Astrocyte of the hippocampus (primary cell): ENCODE data around the gene OTOF.

Experiments used
- DNase-seq: peaks from one replicate; pipeline ENCODE4 v3.0.0; 2011; ENCODE audit warnings: low read depth, low spot score

The OTOF gene

DNA sequence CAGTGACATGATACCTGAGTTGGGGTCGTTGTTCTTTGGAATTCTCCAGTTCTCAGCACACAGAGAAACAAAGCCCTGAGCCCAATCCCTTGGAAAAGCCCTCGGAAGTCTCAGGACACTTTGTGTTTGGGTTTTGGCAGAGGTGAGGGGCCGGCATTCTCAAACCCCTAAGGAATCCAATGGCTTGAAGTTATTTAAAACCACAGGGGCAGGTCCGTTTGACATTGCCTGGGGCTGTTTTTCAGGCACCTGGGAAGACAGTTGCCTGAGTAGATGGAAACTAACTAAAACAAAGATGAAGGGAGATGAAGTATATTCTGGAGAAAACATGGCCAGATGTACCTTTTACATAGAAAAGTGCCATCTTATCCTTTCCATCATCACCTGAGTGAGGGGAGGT, 22.5 kb upstream of the OTOF start:
- no peak for DNase-seq

DNA sequence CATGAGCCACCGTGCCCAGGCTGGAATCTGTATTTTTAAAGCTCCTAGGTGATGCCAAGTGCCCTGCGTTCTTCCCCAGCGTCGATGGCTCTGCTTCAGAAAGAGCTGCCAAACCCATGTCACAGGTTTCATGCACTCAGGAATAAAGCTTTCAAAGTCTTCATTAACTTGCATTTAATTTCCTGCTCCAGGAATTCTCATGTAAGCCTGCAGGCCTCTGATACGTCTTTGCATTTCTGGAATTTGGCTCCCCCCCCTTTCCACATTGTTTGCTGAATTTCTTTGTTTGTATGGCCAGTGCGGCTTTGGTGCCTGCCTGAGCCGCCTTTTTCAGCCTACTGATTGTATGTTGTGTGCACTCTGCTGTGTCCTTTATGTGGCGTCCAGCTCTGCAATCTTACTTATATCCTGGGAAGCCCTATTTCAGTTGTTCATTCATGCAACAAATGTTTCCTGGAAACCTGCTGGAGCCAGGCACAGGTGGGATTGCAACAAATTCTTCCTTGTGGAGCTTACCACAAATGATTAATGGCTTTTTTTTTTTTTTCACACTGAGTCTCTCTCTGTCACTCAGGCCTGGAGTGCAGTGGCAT, 17.9 kb upstream of the OTOF start:
- DNase-seq, result peak; percentile 90

DNA sequence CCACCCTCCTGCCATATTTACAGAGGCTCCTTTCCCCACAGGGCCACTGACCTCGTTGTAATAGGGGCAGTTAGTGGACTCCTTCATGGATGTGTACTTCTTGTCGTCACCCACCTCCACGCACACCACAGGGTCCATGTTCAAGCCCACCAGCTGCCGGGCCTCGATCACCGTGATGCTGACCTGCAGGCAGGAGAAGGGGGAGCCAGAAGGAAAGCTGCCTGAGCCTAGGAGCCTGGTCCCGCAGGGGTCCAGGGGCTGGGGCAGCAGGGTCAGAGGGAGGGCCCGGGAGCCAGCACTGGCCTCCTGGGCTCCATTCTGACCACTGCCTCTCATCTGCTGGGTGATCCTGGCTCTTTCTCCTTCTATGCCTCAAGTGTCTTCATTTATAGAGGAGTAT, 17.0 kb upstream of the OTOF start:
- no peak for DNase-seq

DNA sequence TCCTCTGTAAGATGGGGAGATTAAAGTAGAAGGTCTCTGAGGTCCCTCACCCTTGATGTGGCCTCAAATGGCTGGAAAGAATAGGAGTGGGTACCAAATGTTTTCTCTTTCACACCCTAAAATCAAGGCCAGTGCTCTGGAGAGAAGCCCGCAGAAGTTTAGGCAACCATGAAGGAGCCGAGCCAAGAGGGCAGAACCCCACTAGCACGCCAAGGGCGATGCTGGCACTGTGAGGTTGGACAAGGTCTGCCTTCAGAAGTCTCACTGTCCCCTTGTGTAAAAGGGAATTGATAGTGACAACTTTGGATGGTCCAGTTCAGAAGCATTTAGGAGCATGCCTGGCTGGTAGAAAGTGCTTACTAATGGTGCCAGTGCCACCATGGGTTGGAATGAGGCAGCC, 16.3 kb upstream of the OTOF start:
- no peak for DNase-seq

DNA sequence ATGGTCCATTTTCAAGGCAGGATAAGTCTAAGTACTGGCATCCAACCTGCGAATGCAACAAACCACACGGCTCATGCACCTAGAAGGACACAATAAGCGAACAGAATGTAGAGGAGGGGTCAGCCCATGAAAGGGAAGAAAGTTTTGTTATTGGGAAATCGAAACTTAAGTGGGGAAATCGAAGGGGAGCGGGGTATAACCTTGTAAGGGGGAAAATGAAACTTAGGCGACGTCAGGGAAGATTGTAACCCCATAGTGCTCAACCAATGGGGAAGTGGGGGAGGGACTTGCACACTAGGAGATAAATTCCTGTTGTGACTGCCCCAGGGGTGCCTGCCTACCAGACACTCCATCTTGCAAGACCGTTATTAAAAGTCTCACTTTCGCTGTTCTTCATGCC, 15.6 kb upstream of the OTOF start:
- no peak for DNase-seq

DNA sequence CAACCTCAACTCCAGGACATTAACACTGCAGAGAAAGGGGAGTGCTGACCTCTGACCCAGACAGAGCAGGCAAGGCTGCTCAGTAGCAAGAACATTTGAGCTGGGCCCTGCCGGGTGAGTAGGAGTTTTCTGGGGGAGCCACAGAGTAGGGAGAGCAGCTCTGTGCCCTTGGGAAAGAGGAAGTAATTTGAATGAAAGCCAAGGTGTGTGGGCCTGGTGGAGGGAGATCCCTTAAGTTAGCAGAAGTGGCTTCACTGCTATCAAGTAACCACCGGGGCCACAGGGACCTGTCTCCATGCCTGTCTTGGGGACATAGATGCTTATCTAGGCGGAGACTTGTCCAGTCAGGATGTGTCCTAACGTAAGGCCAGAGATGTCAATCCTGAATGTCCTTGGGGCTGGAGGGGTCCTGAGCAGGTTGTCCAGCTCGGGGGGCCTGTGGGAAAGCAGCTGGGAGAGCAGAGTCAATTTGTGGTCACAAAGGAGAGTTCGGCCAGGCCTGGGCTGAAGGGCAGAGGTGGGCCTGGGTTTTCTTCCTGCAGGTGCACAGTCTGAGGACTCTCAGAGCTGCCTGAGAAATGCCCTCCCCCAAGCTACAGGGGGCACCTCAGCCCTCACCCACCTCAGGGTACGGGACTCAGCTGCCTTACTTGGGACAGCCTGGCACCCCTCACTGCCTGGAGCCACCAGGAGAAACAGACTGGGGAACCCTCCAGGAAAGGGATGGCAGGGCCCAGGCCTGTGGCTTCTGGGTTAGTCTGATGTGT, 15.0 kb upstream of the OTOF start:
- no peak for DNase-seq

DNA sequence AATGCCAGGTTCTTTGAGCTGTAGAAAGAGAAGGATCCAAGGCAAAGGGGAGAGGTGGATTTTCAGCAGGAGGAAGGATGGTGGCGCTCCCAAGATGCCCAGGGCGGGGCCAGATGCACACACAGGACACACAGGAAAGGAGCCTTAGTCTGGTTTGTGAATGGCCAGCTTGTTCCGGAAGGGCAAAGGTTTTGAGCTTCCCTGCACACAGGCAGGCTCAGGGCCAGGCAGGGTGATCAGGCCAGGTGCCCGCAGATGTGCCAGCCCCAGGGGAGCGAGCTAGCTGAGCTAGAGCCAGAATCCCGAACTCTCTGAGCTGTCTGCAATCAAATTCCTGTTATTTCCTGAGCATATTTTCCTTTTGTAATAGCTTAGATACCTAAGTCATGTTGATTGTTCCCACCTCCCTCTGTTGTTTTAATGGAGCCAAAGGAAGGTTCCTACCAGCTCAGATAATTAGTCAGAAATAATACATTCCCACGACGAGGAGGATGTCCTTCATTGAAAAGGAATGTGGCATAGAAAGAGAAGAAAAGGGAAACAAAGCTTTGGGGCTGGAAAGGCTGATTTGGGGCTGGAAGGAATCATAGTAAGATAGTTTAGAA, 13.7 kb upstream of the OTOF start:
- DNase-seq, result peak; percentile 31

DNA sequence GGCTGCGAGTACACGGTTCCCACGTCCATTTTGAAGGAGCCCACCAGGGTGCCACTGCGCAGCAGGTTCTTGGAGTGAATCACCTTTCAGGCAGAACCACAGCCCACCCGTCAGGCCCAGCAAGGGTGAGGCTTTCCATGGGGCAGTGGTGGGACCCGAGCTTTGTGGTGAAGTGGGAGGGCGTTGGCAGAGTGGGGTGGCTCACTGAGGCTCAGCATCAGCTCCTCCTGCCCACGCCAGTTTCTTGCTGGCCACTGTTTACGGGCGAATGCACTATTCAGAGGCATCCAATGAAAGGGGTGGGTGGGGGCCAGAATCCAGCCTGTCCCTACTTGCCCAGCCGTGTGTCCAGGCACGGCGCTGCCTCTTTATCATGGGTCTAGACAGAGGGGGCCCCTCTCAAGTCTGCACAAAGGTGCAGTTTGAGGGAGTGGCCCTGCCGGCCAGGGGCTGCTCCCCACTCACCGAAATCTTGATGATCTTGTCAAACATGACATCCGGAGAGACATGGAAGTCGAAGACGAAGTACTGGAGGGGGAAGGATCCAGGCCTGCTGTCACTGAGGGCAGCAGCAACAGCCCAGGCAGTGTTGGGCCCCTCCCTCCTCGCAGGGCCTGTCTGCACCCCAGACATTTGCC, 11.4 kb upstream of the OTOF start:
- no peak for DNase-seq

DNA sequence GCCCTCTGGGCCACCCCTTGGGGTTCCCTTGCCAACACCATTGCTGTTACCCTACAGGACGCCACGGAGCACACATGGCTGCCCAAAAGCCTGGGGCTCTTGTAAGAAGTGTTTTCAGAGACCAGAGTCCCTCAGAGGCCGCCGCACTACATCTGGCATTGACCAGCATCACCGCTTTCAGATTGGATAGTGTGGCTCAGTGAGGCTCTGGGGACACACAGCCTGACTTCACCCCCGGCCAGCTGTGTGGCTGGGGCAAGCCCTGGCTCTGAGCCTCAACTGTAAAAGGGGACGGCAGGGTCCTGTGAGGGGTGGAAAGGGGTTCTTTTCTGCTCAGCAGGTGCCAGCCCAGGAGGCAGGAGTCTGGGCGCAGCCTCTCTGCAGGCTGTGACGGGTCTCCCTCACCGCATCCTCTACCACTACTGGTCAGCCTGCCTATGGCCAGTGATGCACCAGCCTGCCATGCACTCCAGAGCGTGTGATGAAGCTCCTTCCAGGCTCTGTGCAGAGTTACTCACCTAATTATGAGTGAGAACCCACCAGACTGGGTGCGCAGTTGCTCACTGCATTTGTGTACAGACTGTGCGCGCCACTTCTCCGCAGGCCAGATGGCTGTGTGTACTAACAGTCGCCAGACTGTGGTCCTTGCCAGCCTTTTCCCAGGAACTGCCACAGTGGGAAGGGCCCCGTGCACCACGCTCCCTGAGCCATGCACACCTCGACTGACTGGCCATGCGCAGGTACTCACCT, 10.7 kb upstream of the OTOF start:
- DNase-seq, result no peak

DNA sequence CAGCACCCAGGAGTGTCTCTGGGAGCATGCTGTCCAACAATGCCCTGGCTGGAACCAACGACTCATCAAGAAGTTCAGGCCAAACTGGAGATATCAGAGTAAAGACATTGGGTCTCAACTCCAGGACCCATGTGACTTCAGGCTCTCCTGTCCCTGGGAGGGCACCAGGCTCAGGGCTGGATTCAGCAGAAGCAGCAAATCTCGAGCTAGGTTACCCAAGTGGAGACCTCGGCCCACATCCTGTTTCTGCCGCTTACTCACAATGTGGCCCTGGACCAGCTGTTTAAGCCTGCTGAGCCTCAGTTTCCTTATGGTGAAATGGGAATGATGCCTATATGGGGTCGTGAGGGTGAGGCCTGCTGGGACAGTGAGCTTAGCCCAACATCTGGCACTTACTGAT, 9.3 kb upstream of the OTOF start:
- DNase-seq, result no peak

DNA sequence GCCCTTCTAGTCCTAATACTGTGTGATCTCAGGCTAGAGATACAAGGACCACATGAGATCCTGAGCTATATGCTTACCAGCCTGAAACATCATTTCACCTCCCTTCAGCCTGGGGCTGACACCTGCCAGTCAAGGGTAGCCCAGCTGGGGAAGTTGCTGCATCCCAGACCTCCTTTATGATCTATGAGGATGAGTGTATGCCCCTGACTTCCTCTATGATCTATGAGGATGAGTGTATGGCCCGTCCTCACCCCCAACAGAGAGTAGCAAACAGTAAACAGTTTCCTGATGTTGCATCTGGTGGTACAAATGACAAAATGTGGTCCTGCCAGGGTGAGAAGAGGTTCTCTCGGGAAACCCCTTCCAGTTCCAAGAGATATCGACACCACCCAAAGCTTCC, 8.9 kb upstream of the OTOF start:
- no peak for DNase-seq

DNA sequence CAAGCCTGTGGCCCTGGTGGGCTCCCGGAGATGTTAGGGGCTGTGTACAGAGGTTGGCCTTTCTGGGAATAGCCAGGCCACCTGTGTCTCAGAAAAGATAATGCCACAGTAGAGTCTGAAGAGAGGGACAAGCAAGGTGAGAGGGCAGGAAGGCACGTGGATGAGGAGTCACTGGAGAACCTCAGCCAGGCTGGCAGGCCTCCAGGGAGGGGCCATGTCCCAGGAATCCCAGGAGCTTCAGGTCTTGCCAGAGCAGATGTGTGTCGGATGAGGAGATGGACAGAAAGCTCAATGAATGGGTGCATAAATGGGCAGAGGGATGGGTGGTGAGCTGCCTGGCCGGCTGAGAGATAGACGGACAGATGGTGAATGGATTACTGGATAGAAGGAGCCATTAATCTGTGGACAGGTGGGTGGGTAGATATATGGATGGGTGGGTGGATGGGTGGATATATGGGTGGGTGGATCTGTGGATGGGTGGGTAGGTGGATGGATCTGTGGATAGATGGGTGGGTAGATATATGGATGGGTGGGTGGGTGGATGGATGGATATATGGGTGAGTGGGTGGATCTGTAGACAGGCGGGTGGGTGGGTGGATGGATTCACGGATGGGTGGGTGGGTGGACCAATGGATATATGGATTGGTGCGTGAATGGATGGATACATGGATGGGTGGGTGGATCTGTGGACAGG, 7.9 kb upstream of the OTOF start:
- DNase-seq, result no peak

DNA sequence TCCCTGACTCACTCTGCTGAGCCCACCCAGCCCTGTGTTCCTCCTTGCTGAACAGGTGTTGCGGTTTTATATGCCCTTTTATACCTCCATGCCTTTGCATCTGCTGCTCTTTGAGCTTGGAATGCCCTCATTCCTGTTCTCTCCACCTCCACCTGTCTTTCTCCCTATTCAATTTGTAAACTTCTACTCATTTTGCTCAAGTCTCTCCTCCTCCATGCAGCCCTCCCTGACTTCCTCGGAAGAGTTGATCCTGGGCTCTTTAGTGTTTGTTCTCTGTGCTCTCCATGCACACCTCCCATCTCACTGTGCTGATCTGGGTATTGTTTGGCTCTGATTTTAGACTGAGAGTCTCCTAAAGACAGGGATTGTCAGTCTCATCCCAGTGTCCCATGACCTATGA, 7.2 kb upstream of the OTOF start:
- no peak for DNase-seq

DNA sequence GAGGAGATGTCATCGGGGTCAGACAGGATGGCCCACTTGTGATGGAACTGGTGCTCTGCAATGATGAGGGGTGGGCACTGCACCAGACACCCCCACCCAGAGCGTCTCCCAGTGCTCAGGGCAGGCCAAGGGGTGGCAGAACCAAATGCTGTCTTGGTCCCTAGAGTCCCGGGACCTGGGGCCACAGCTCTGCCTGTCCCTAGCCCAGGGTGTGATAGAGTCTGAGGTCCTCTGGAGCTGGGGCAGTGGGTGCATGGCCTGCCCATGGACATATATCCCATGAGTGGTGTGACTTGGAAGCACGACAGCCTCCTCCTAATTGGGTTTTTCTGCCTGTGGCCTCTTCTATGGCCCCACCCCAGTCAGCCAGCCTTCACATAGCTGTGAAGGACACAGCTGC, 6.7 kb upstream of the OTOF start:
- DNase-seq, result no peak

DNA sequence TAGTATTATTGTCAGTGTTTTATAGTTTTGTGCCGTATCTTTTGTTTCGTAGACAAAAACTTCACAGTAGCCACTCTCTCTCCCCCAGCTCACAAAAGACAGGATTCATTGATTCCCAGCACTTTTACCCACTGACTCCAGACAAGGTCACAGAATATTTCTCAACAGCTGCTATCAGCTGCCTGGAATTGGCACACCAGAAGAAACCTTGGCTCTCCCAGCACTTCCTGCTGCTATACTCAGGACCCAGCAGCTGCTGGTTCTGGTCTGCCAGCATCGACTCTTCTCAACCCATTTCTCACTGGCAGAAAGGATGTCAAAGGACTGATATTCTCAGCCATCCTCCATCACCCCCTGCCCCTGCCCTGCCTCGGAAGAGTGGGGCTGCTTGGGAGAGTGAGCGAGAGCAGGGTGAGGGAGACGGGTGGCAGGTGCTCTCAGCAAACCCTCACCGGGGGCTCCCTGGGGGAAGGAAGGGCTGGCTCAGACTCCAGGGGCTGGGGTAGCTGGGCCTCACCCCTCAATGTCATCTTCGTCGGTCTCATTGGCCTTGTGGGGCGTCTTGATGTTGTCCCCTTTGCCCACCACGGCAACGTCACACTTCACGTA, 6.1 kb upstream of the OTOF start:
- no peak for DNase-seq

DNA sequence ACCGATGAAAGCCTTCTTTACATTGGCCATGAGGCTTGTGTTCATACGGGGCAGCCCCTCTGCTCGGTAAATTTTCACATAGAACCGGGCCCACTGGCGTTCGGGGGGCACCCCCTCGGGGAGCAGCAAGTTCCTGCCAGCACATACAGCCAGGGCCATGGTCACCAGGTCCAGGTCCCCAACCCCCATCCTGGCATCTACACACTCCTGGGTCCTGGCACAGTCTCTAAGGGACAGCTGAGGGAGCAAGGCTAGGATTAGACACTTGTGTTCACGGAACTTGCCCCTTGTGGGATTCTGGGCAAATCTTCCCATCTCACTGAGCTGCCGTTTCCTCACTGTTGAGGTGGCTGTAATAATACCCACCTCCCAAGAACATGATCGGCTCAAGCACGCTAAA, 5.6 kb upstream of the OTOF start:
- no peak for DNase-seq

DNA sequence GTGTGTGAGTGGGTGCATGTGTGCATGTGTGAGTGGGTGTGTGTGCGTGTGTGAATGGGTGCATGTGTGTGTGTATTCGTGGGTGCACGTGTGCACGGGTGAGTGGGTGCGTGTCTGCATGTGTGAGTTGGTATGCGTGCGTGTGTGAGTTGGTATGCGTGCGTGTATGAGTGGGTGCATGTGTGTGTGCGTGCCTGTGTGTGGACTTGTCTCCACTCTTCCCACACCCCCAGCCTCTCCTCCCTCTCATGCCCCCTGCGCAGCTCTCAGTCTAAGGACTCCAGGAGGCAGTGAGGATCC, 5.1 kb upstream of the OTOF start:
- DNase-seq, result no peak

DNA sequence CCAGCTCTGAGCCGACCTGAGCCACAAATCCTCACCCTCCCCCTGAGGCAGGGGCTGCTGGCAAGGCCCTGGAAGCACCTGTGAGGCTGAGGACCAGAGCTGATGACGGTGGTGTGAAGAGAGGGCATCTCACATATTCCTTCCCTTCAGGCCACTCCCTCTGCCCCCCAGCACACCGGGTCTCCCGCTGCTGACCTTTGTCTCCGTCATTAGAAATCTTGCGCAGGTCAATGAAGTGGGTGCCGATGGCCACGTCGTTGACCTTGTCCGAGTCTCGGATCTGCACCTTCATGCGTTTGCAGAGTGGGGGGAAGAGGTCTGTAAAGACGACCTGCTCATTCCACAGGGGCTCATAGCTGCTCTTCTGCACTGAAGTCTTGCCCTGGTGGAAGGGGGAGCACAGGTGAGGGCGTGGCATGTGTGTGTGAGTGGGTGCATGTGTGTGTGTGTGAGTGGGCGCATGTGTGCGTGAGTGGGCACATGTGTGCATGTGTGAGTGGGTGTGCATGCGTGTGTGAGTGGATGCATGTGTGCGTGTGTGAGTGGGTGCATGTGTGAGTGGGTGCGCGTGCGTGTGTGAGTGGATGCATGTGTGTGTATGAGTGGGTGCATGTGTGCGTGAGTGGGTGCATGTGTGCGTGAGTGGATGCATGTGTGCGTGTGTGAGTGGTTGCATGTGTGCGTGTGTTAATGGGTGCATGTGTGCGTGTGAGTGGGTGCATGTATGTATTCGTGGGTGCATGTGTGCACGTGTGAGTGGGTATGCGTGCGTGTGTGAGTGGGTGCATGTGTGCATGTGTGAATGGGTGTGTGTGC, 4.5 kb upstream of the OTOF start:
- no peak for DNase-seq

DNA sequence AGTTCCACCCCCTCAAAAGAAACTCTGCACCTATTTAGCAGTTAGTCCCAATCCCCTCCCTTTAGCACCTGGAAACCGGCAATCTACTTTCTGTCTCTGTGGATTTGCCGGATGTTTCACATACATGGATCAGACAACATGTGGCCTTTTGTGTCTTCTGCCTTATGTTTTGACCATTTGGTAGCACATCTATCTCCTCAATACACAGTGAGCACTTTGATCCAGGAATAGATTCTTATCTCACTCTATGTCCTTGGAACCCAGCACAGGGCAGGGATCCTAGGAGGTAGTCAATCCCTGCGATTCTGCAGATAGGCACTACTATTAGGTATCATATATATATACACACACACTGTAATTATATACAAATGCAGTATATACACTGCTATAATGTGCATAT, 3.8 kb upstream of the OTOF start:
- no peak for DNase-seq
